HTR-8/SVneo (cell line): ENCODE results near the gene FOXL3.

ENCODE experiments used
- DNase-seq: peaks from one replicate; pipeline ENCODE4 v3.0.0; 2011; ENCODE audit warnings: low spot score, mixed read lengths; ENCODE audit not compliant: insufficient read length
- FAIRE-seq: peaks from 2 replicates; lab custom pipeline; 2011; peaks lifted over from hg19 to GRCh38; lab: Jason Lieb, UNC

FOXL3 gene

GRCh38 chr7:318476-318875, 28.5 kb downstream of the FOXL3 start:
- DNase-seq (no peak), FAIRE-seq (no peak)

GRCh38 chr7:318878-319661, 29.1 kb downstream of the FOXL3 start:
- DNase-seq (no peak), FAIRE-seq (no peak)

DNA sequence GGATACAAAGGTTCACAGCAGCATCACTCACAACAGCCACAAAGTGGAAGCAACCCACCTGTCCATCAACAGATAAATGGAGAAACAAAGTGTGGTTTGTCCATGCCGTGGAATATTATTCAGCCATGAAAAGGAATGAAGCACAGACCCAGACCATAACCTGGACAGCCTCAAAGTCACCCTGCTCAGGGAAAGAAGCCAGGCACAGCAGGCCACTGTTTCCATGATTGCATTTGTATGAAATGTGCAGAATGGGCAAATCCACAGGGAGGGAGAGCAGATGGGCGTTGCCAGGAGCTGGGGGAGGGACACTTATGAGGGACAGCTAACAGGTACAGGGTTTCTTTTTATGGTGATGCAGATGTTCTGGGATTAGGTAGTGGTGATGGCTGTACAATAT, 30.3 kb downstream of the FOXL3 start:
- FAIRE-seq = no peak
- DNase-seq = no peak

DNA sequence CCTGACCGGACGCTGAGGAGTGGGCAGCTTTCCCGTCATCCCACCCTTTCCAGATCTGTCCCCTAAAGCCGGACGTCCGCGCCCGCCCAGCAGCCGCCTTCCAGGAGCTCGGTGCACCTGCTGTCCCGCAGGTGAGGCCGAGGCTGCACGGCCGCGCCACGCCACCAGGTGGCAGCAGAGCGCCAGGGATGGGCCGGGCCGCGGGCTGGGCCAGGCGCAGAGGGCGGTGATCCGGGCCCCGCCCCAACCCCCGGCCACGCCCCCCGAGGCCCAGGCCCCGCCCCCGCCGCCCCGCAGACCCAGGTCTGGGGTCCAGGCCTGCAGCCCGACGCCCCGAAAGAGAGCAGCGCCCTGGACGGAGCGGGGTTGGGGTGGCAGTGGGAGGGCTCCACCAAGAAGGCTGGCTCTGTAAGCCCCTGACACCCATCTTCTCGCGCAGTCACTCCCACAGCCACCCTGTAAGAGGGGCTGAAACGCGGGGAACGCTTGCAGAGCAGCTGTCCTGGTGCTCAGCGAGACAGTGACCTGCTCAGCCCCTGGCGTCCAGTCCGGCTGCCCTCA, 32.2 kb downstream of the FOXL3 start:
- peak; percentile 94 for FAIRE-seq
- DNase-seq = peak; percentile 87

GRCh38 chr7:322708-323111, 32.7 kb downstream of the FOXL3 start:
- DNase-seq (no peak), FAIRE-seq (no peak)

DNA sequence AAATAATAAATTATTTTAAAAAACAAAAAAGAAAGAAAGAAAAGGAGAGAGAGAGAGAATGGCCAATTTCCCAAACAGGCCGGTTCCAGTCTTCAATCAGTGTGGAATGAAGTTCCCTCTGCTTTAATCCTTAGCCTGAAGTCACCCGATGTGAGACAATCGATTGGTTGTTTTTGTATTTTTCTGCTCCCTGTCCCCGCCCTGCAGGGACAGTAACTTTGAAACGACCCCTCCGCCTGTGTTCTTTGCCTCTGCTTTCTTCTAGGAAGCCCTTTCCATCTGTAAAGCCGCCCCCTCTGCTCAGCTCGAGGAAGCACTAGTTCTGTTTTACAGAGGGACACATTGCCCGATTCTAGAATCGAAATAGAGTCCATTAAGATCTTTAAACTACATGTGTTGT, 33.4 kb downstream of the FOXL3 start:
- FAIRE-seq = no peak

GRCh38 chr7:324011-324410, 34.0 kb downstream of the FOXL3 start:
- DNase-seq (no peak), FAIRE-seq (no peak)

More for the DNA sequence above, 33.4 kb downstream of the FOXL3 start:
- DNase-seq = no peak

DNA sequence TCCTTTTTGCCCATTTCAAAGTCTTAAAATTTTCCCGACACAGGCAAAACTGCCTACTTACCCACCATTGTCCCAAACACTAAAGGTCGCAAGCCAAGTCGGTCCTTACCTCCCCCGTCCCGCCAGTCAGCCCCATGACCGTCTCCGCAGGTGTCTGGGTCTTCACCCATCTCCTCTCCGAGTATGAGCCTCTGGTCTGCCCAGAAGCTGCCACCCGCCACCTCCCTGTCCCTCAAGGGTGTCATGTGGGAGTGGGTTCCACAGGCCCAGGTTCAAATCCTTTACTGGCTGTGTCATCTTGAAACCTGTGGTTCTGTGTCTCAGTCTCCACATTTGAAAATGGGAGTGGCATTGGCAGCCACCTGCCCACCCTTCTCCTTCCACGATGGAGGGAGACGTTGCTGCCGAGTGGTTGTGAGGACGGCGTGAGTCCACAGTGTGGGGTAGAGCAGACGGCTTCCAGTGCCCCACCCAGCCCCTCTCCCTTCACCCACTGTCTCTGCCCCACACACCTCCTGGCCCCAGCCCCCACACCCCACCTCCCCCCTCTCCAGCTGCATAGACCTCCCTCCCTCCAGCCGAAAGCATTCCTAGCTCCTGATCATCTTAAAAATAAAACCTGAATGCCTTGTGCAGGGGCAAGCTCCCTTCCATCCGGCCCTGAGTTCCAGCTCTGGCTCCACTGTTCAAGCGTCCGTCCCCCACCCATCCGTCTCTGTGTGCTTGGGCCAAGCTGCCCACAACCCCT, 35.3 kb downstream of the FOXL3 start:
- FAIRE-seq = no peak
- no peak for DNase-seq

DNA sequence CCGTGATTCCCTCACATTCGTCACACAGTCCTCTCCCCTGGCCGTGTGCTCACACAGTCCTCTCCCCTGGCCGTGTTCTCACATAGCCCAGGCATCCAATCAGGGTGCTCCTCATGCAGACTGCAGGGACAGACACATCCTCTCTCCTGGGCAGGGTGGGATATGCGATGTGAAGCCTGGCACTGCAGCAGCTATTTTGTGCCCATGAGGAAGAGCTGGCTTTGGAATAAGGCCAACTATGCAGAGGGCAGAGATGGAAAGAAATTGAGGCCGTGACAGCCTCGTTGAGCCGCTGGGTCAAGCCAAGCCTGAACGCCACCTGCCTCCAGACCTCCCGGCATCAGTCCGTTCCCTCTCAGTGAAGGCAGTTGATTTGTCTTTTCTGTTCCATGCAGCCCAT, 35.8 kb downstream of the FOXL3 start:
- DNase-seq = no peak
- no peak for FAIRE-seq

DNA sequence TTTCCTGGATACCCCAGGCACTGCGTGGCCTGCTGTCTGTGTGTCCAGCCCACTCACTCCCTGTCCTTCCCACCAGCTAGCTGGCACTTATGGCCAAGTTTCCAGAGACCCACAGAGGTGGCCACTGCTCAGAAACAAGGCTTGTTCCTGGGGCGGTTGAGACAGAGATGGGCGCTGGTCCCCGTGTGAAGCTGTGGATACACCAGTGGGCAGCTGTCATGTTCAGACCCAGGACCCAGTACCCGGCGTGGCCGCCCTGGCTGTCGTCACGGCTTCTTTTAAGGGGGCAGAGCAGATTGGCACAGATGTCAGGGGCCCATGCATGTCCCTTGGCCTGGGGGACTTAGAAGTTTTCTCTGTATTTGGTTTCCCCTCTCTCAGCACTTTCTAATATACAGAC, 36.3 kb downstream of the FOXL3 start:
- FAIRE-seq = no peak
- DNase-seq = no peak

DNA sequence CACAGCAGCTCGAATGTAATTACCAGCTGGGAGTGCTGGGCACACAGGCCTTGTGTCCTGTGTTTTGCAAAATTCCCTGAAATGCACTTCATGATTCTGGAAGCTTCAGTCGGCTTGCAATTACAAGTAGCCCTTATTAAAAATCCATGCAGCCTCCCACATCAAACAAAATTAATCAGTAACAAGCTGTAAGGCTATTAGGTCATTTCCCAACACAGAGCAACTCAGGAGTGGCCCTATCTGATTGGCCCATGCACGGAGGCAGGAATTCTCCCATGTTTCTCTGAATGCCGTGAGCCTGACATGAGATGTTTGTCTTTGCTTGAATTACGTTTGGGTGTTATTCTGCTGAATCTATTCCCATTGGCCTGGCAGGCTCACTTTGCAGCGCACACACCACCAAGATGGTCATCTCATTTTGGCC, 36.9 kb downstream of the FOXL3 start:
- no peak for DNase-seq
- FAIRE-seq = no peak

- FAIRE-seq = no peak
- no peak for DNase-seq
These were observed 37.4 kb downstream of the FOXL3 start for GRCh38 chr7:327233-327931.

DNA sequence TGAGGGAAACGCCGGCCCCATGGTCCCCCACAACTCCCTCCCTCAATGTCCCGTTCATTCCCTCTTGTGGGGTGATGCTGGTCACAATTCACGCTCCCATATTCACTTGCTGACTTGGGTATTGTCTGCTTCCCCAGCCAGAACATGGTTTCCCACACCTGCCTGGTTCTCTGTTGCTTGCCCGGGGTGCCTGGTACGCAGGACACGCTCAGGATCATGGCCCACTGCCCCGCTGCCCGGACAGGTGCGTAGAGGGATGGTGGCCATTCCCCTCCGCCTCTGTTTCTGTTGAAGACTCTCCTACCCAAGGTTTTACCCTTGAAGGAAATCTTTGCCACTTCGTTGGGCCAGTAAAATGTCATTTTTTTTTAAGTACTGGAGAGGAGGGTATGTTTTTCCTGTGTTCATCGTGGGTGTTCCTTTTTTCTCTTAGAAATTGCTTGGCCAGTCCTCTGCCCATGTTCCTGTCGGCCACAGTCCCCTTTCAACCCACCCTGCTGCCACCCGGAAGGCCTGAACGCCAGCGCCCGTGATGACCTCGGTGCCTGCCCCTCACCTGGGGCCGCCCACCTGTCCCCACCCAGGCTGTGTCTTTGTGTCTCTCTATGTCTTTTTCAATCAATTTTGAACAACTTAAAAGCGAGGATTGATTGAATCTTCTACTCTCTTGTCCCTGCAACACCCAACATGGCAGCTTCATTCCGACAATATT, 38.2 kb downstream of the FOXL3 start:
- DNase-seq (no peak), FAIRE-seq (peak; percentile 28)

DNA sequence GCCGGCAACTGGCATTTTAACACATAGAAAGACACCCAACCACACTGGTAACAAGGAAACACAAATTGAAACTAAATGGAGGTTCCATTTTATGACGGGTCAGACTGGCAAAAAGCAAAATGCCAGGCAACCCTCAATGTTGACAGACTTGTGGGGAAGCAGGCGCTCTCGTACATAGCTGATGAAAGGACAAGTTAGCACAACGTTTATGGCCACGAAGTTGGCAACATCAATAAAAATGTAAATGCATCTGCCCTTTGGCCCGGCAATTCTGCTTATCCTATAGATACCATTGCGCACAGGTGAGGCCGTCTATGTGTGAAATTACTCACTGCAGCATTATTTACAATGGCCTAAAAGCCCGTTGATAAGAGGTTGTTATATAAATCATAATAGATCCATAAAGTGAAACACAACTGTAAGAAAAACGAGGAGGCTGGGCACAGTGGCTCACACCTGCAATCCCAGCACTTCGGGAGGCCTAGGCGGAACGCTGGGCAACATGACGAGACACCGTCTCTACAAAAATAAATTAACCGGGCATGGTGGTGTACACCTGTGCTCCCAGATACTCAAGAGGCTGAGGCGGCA, 39.8 kb downstream of the FOXL3 start:
- no peak for FAIRE-seq
- DNase-seq = no peak

DNA sequence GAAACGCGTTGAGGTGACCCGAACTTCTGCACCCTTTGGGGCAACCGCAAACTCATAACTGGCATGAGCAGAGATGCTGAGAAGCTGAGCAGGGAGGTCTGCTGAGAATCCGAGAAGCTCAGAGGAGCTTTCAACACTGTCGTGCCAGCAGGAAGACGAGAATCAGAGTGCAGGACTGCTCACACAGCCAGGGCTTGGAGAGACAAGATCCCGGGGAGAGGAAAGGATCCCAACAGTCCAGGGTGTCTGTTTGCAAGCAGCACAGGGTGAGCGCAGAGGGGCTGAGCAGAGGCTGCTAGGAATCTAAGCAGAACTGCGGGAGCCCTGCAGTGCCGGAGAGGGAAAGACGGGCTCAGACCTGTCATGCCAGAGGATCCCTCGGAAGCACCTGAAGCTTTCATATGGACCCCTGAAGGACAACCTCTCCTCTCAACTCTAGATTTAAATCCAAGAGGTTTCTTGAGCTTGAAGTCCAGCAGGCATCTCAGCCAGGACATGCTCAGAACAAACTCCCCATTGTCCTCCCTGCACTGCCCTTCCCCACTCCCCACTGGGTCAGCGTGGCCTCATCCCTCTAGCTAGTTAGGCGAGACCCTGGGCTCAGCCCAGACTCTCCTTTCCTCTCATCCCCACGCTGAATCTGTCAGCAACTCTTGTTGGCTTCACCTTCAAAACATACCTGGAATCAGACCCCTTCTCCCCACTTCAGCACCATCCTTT, 40.7 kb downstream of the FOXL3 start:
- FAIRE-seq (no peak), DNase-seq (no peak)

DNA sequence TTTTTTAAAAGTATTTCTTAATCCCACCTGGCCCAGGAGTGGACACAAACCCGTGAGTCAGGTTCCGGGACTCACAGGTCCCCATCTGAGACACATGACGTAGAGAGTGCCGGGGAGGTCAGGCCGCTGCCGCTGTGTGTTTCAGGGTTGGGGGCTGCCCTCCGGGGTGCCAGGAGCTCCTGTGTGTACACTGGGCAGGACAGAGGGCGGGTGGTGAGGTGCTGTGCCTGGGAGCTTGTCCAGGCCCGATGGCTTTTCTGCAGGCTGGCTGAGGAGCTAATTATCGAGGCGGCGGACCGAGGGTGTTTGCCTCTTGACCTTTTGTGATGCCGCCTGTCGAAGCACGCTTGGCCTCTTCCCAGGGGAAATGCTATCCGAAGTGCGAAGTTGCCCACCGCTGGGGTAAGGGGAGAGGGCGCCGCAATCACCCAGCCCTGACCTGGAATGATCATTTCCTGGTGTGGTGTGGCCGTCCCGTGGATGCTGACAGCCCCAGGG, 42.1 kb downstream of the FOXL3 start:
- DNase-seq (no peak), FAIRE-seq (no peak)

- DNase-seq (peak; percentile 92), FAIRE-seq (peak; percentile 87)
These were observed 42.8 kb downstream of the FOXL3 start for GRCh38 chr7:332646-333392.

DNA sequence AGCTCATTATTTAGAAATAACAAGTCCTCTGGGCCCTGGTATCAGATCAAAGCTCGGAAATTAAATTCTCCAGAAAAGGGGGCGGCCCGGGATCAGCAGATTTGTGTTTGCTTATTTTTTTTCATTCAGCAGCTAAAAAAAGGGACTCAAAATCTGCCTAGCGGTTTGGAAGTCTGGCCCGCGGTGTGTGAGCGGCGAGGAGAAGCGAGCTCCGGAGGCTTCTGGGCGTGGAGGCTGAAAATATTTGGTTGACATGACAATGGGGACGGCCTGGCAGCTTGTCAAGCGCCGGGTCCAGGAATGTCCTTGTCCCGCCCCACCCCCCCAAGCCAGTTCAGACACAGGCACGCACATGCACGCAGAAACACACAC, 43.4 kb downstream of the FOXL3 start:
- no peak for FAIRE-seq
- no peak for DNase-seq
